Fibroblast of skin of left quadriceps (primary cell): ENCODE results near the gene EPS8L2.

Experiments
- DNase-seq, 2 experiments: peaks; one replicate each; pipeline ENCODE4 v3.0.0-alpha.2; 2013; ENCODE audit warnings: low read depth in 2 of 2

Gene EPS8L2

GRCh38 chr11:705646-706438 lies at the start of gene EPS8L2:
Gene EPS8L2, plus strand, starts transcription at chr11:706231. Its CDS starts 3,177 bp downstream, at chr11:709408.
- no peak for DNase-seq

- no peak for DNase-seq
These were observed 49.6 kb upstream of the EPS8L2 start for GRCh38 chr11:656426-656825.

- DNase-seq = no peak
These were observed 49.2 kb upstream of the EPS8L2 start for GRCh38 chr11:656866-657265.

GRCh38 chr11:657691-658126 lies 48.3 kb upstream of the EPS8L2 start:
- no peak for DNase-seq

GRCh38 chr11:659532-660085 lies 46.4 kb upstream of the EPS8L2 start:
- no peak for DNase-seq

GRCh38 chr11:660281-660680 lies 45.8 kb upstream of the EPS8L2 start:
- DNase-seq = no peak

GRCh38 chr11:660681-661444 lies 45.2 kb upstream of the EPS8L2 start:
- no peak for DNase-seq

GRCh38 chr11:662689-663274 lies 43.2 kb upstream of the EPS8L2 start:
- DNase-seq = no peak

- DNase-seq = no peak
These were observed 40.8 kb upstream of the EPS8L2 start for GRCh38 chr11:665062-665703.

GRCh38 chr11:665704-666281 lies 40.2 kb upstream of the EPS8L2 start:
- DNase-seq = peak in 1 of 2 experiments; percentile 14

- DNase-seq = no peak
These were observed 32.2 kb upstream of the EPS8L2 start for GRCh38 chr11:673866-674265.

GRCh38 chr11:674406-674805 lies 31.6 kb upstream of the EPS8L2 start:
- DNase-seq = no peak

- no peak for DNase-seq
These were observed 27.7 kb upstream of the EPS8L2 start for GRCh38 chr11:678297-678696.

GRCh38 chr11:679271-680207 lies 26.5 kb upstream of the EPS8L2 start:
- DNase-seq = no peak

GRCh38 chr11:680476-680875 lies 25.6 kb upstream of the EPS8L2 start:
- DNase-seq = no peak

GRCh38 chr11:680970-681369 lies 25.1 kb upstream of the EPS8L2 start:
- no peak for DNase-seq

- no peak for DNase-seq
These were observed 19.4 kb upstream of the EPS8L2 start for GRCh38 chr11:686451-687243.

GRCh38 chr11:687751-688150 lies 18.3 kb upstream of the EPS8L2 start:
- no peak for DNase-seq

GRCh38 chr11:688681-689080 lies 17.4 kb upstream of the EPS8L2 start:
- DNase-seq = no peak

GRCh38 chr11:689625-690024 lies 16.4 kb upstream of the EPS8L2 start:
- no peak for DNase-seq
